Loucy (cell line): ENCODE measurements around the gene FPR1.

ENCODE experiments used
- H2AFZ ChIP-seq: fragments of 200-600 bp; sonication (generic); 2 replicates; pipeline ENCODE4 v1.6.0; 2016; ENCODE audit warnings: antibody characterized with exemption, mild to moderate bottlenecking, low read length, moderate library complexity
- H3F3A ChIP-seq: fragments of 200-600 bp; 2 replicates; pipeline ENCODE4 v1.6.0; 2016; ENCODE audit warnings: antibody characterized with exemption, low read depth, mild to moderate bottlenecking
- H3K27me3 ChIP-seq: fragments of 200-600 bp; sonication (generic); 2 replicates; pipeline ENCODE4 v1.6.1; 2014; ENCODE audit warnings: low read length, mild to moderate bottlenecking; ENCODE audit not compliant: insufficient read depth, poor library complexity, severe bottlenecking
- H3K36me3 ChIP-seq: fragments of 200-600 bp; sonication (generic); 2 replicates; pipeline ENCODE4 v1.6.1; 2016; ENCODE audit warnings: low read length; ENCODE audit not compliant: insufficient read depth
- H3K4me1 ChIP-seq: fragments of 200-600 bp; sonication (generic); 2 replicates; pipeline ENCODE4 v1.5.1; 2014; ENCODE audit warnings: low read length, mild to moderate bottlenecking; ENCODE audit not compliant: insufficient read depth, poor library complexity, severe bottlenecking
- H3K4me2 ChIP-seq: fragments of 200-600 bp; sonication (generic); 2 replicates; pipeline ENCODE4 v1.6.0; 2014; ENCODE audit warnings: antibody characterized with exemption, low read length, low read depth, mild to moderate bottlenecking; ENCODE audit not compliant: poor library complexity, severe bottlenecking
- H3K4me3 ChIP-seq: fragments of 200-600 bp; sonication (generic); 2 replicates; pipeline ENCODE4 v1.5.1; 2014; ENCODE audit warnings: low read length, mild to moderate bottlenecking, mixed read lengths; ENCODE audit not compliant: poor library complexity, severe bottlenecking
- H3K79me2 ChIP-seq: fragments of 200-600 bp; sonication (generic); 2 replicates; pipeline ENCODE4 v1.6.1; 2014; ENCODE audit warnings: low read length; ENCODE audit not compliant: insufficient read depth
- H3K9ac ChIP-seq: fragments of 200-600 bp; sonication (generic); 2 replicates; pipeline ENCODE4 v1.6.0; 2014; ENCODE audit warnings: mild to moderate bottlenecking, low read depth, low read length, moderate library complexity; ENCODE audit not compliant: poor library complexity, severe bottlenecking
- H3K9me2 ChIP-seq: fragments of 200-600 bp; sonication (generic); replicated peaks from 2 replicates; pipeline ENCODE4 v1.6.1; 2016; ENCODE audit warnings: low read depth, low read length, mixed read lengths
- H3K9me3 ChIP-seq: fragments of 200-600 bp; sonication (generic); 2 replicates; pipeline ENCODE4 v1.6.1; 2014; ENCODE audit warnings: mild to moderate bottlenecking, antibody characterized with exemption, low read length, low read depth; ENCODE audit not compliant: insufficient read depth
- H4K20me1 ChIP-seq: fragments of 200-600 bp; sonication (generic); 2 replicates; pipeline ENCODE4 v1.6.0; 2014; ENCODE audit warnings: antibody characterized with exemption, low read length, mild to moderate bottlenecking; ENCODE audit not compliant: insufficient read depth, poor library complexity, severe bottlenecking
- CTCF ChIP-seq: fragments of 200-600 bp; sonication (generic); conservative IDR thresholded peaks from 2 replicates; pipeline ENCODE4 v1.5.1; 2014; ENCODE audit warnings: mild to moderate bottlenecking, antibody characterized with exemption, low read length
- EZH2phosphoT487 ChIP-seq: fragments of 200-600 bp; IDR thresholded peaks from 2 replicates; pipeline ENCODE4 v1.6.1; 2018; ENCODE audit warnings: antibody characterized with exemption, mild to moderate bottlenecking, moderate library complexity, borderline replicate concordance

FPR1 gene

GRCh38 chr19:51751655-51752054, at the start of gene FPR1:
Gene FPR1, minus strand, starts transcription at chr19:51751878. Its CDS starts 4,884 bp downstream, at chr19:51746994.
- no peaks in the 10 kb centered on the region for H4K20me1 ChIP-seq
- H3F3A ChIP-seq, result no peaks in the 10 kb centered on the region
- TF ChIP-seq EZH2phosphoT487 (no peak), CTCF (no peak)
- no peaks in the 10 kb centered on the region for H3K36me3 ChIP-seq
- H3K4me1 ChIP-seq, result no peaks in the 10 kb centered on the region
- H3K9me3 ChIP-seq, result no peaks in the 10 kb centered on the region
- no peaks in the 10 kb centered on the region for H3K79me2 ChIP-seq
- no peak within 1 kb of the TSS for H3K9ac ChIP-seq
- H3K27me3 ChIP-seq, result no peaks in the 10 kb centered on the region
- no peak within 1 kb of the TSS for H2AFZ ChIP-seq
- no peak within 1 kb of the TSS for H3K4me3 ChIP-seq
- no peaks in the 10 kb centered on the region for H3K9me2 ChIP-seq
- no peak within 1 kb of the TSS for H3K4me2 ChIP-seq

GRCh38 chr19:51800473-51801244, 49.0 kb upstream of the FPR1 start:
- no peaks in the 10 kb centered on the region for H3F3A ChIP-seq
- H3K4me2 ChIP-seq, result no peak overlapping the region
- H2AFZ ChIP-seq, result no peak overlapping the region
- no peak for TF ChIP-seq EZH2phosphoT487
- no peak for TF ChIP-seq CTCF
- no peaks in the 10 kb centered on the region for H4K20me1 ChIP-seq
- no peaks in the 10 kb centered on the region for H3K36me3 ChIP-seq
- no peaks in the 10 kb centered on the region for H3K4me1 ChIP-seq
- no peaks in the 10 kb centered on the region for H3K9me2 ChIP-seq
- no peaks in the 10 kb centered on the region for H3K27me3 ChIP-seq
- H3K79me2 ChIP-seq, result no peaks in the 10 kb centered on the region
- H3K9ac ChIP-seq, result no peak overlapping the region
- H3K9me3 ChIP-seq, result no peaks in the 10 kb centered on the region; the same call in 1 of the 2 replicates
- H3K4me3 ChIP-seq, result no peak overlapping the region

GRCh38 chr19:51799774-51800472, 48.2 kb upstream of the FPR1 start:
- TF ChIP-seq EZH2phosphoT487 (no peak), CTCF (no peak)
- Histone ChIP-seq H3K4me1 (no peaks in the 10 kb centered on the region), H3K9ac (no peak overlapping the region), H3K36me3 (no peaks in the 10 kb centered on the region), H3K4me2 (no peak overlapping the region), H2AFZ (no peak overlapping the region), H3K79me2 (no peaks in the 10 kb centered on the region), H3K9me2 (no peaks in the 10 kb centered on the region), H3K4me3 (no peak overlapping the region), H3K9me3 (no peaks in the 10 kb centered on the region; the same call in 1 of the 2 replicates), H3F3A (no peaks in the 10 kb centered on the region), H3K27me3 (no peaks in the 10 kb centered on the region), H4K20me1 (no peaks in the 10 kb centered on the region)
